ENCODE measurements around the gene COQ5.

Gene COQ5

GRCh38 chr12:120479458-120479857 is 49.5 kb downstream of the COQ5 start:
- peaks cover 4% of the 10 kb centered on the region; the same call in 1 of the 2 replicates for H3K4me1 ChIP-seq (ENCODE audit: control insufficient read depth, insufficient read depth, low read length)
- no peak overlapping the region for H3K27ac ChIP-seq (ENCODE audit: extremely low read depth, low read depth, low read length)
- CTCF ChIA-PET: no interaction called here
- no peak overlapping the region for H3K4me3 ChIP-seq (ENCODE audit: low read depth, low read length)
- H3K9me3 ChIP-seq (ENCODE audit: control insufficient read depth, insufficient read depth, low read depth, low read length): no peaks in the 10 kb centered on the region
- H3K36me3 ChIP-seq (ENCODE audit: control insufficient read depth in 2 of 2, insufficient read depth in 1 of 2, low read length in 2 of 2): peaks cover 0 to 11% of the 10 kb centered on the region in 2 experiments; a peak in 2 of 3 replicates
- TF ChIP-seq ZNF768 (tag by site-specific recombination; IDR thresholded peaks at IDR 0.05) (no peak), ZNF341 (tag by site-specific recombination; IDR thresholded peaks at IDR 0.05; ENCODE audit: low read depth) (peak; percentile 52)
- POLR2A ChIA-PET: interaction anchor here (0.5 to 1.7 kb wide), 3 partner anchors 17 to 139 kb away, joined by 5 to 7 read pairs (median 7); partner anchors contain the start of gene DYNLL1

GRCh38 chr12:120475643-120476042 is 53.3 kb downstream of the COQ5 start:
- Histone ChIP-seq H3K4me1 (ENCODE audit: control insufficient read depth, insufficient read depth, low read length) (peaks cover 8% of the 10 kb centered on the region; the same call in 1 of the 2 replicates), H3K27ac (ENCODE audit: extremely low read depth, low read depth, low read length) (no peak overlapping the region), H3K36me3 (ENCODE audit: control insufficient read depth in 2 of 2, insufficient read depth in 1 of 2, low read length in 2 of 2) (no peaks in the 10 kb centered on the region; a peak in 1 of 3 replicates), H3K9me3 (ENCODE audit: control insufficient read depth, insufficient read depth, low read depth, low read length) (no peaks in the 10 kb centered on the region), H3K4me3 (ENCODE audit: low read depth, low read length) (no peak overlapping the region)
- TF ChIP-seq ZNF664 (tag by site-specific recombination; IDR thresholded peaks at IDR 0.05) (peak; percentile 91), ELK4 (IDR thresholded peaks at IDR 0.05; ENCODE audit: borderline replicate concordance, low read depth, low read length) (no peak), ZFP3 (tag by site-specific recombination; IDR thresholded peaks at IDR 0.05; ENCODE audit: low read depth) (no peak), SCRT2 (tag by site-specific recombination; IDR thresholded peaks at IDR 0.05) (peak; percentile 87), ZNF626 (tag by site-specific recombination; IDR thresholded peaks at IDR 0.05) (no peak)
- POLR2A ChIA-PET: interaction anchor here (0.6 to 1.3 kb wide), 5 partner anchors 11 to 62 kb away, joined by 3 to 5 read pairs (median 3); partner anchors contain the start of gene DYNLL1
- CTCF ChIA-PET: interaction anchor here (0.6 to 2.3 kb wide), 3 partner anchors 11 to 274 kb away, joined by 6 to 8 read pairs (median 7); no protein-coding TSS in a partner anchor

GRCh38 chr12:120474616-120474960 is 54.4 kb downstream of the COQ5 start:
- H3K4me1 ChIP-seq (ENCODE audit: control insufficient read depth, insufficient read depth, low read length): peaks cover 8% of the 10 kb centered on the region; the same call in 1 of the 2 replicates
- ChIA-PET POLR2A (interaction anchor here (0.8 to 1.9 kb wide), 9 partner anchors 9 to 107 kb away, joined by 3 to 22 read pairs (median 3); partner anchors contain the start of genes COQ5, DYNLL1 and POP5), CTCF (interaction anchor here (0.6 to 2.3 kb wide), 6 partner anchors 10 to 160 kb away, joined by 3 to 8 read pairs (median 3); no protein-coding TSS in a partner anchor)
- H3K9me3 ChIP-seq (ENCODE audit: control insufficient read depth, insufficient read depth, low read depth, low read length): no peaks in the 10 kb centered on the region
- H3K27ac ChIP-seq (ENCODE audit: extremely low read depth, low read depth, low read length): no peak overlapping the region
- no peaks in the 10 kb centered on the region; a peak in 1 of 3 replicates for H3K36me3 ChIP-seq (ENCODE audit: control insufficient read depth in 2 of 2, insufficient read depth in 1 of 2, low read length in 2 of 2)
- no peak overlapping the region for H3K4me3 ChIP-seq (ENCODE audit: low read depth, low read length)
- TF ChIP-seq ZNF416 (tag by site-specific recombination; IDR thresholded peaks at IDR 0.05) (no peak), ELK4 (IDR thresholded peaks at IDR 0.05; ENCODE audit: borderline replicate concordance, low read depth, low read length) (no peak), ZNF785 (tag by site-specific recombination; IDR thresholded peaks at IDR 0.05) (no peak), HOXD13 (CRISPR knock-in tag; IDR thresholded peaks at IDR 0.05; ENCODE audit: borderline replicate concordance) (no peak), FEZF1 (tag by site-specific recombination; IDR thresholded peaks at IDR 0.05) (no peak), ZBTB48 (tag by site-specific recombination; IDR thresholded peaks at IDR 0.05) (no peak), GLIS1 (tag by site-specific recombination; IDR thresholded peaks at IDR 0.05) (peak; percentile 73), ZNF843 (tag by site-specific recombination; IDR thresholded peaks at IDR 0.05) (no peak), ZNF629 (tag by site-specific recombination; IDR thresholded peaks at IDR 0.05) (peak; percentile 52), HOXA7 (CRISPR knock-in tag; IDR thresholded peaks at IDR 0.05; ENCODE audit: borderline replicate concordance) (no peak), ATF2 (tag by site-specific recombination; IDR thresholded peaks at IDR 0.05; ENCODE audit: low read depth) (no peak), IKZF3 (tag by site-specific recombination; IDR thresholded peaks at IDR 0.05) (0 out of 2 replicates have a peak, but pooled peaks have one; percentile 36), ZNF155 (tag by site-specific recombination; IDR thresholded peaks at IDR 0.05) (no peak), ZNF704 (tag by site-specific recombination; IDR thresholded peaks at IDR 0.05) (no peak), ZNF184 (tag by site-specific recombination; IDR thresholded peaks at IDR 0.05) (no peak), ZSCAN16 (tag by site-specific recombination; IDR thresholded peaks at IDR 0.05) (no peak), ZNF433 (tag by site-specific recombination; IDR thresholded peaks at IDR 0.05; ENCODE audit: low read depth) (no peak)
